Loucy (cell line): ENCODE measurements around the gene KCNT2.

Source experiments
- H2AFZ ChIP-seq: fragments of 200-600 bp; sonication (generic); 2 replicates; pipeline ENCODE4 v1.6.0; 2016; ENCODE audit warnings: antibody characterized with exemption, mild to moderate bottlenecking, low read length, moderate library complexity
- H3F3A ChIP-seq: fragments of 200-600 bp; 2 replicates; pipeline ENCODE4 v1.6.0; 2016; ENCODE audit warnings: antibody characterized with exemption, low read depth, mild to moderate bottlenecking
- H3K27me3 ChIP-seq: fragments of 200-600 bp; sonication (generic); 2 replicates; pipeline ENCODE4 v1.6.1; 2014; ENCODE audit warnings: low read length, mild to moderate bottlenecking; ENCODE audit not compliant: insufficient read depth, poor library complexity, severe bottlenecking
- H3K36me3 ChIP-seq: fragments of 200-600 bp; sonication (generic); 2 replicates; pipeline ENCODE4 v1.6.1; 2016; ENCODE audit warnings: low read length; ENCODE audit not compliant: insufficient read depth
- H3K4me1 ChIP-seq: fragments of 200-600 bp; sonication (generic); 2 replicates; pipeline ENCODE4 v1.5.1; 2014; ENCODE audit warnings: low read length, mild to moderate bottlenecking; ENCODE audit not compliant: insufficient read depth, poor library complexity, severe bottlenecking
- H3K4me2 ChIP-seq: fragments of 200-600 bp; sonication (generic); 2 replicates; pipeline ENCODE4 v1.6.0; 2014; ENCODE audit warnings: antibody characterized with exemption, low read length, low read depth, mild to moderate bottlenecking; ENCODE audit not compliant: poor library complexity, severe bottlenecking
- H3K4me3 ChIP-seq: fragments of 200-600 bp; sonication (generic); 2 replicates; pipeline ENCODE4 v1.5.1; 2014; ENCODE audit warnings: low read length, mild to moderate bottlenecking, mixed read lengths; ENCODE audit not compliant: poor library complexity, severe bottlenecking
- H3K79me2 ChIP-seq: fragments of 200-600 bp; sonication (generic); 2 replicates; pipeline ENCODE4 v1.6.1; 2014; ENCODE audit warnings: low read length; ENCODE audit not compliant: insufficient read depth
- H3K9ac ChIP-seq: fragments of 200-600 bp; sonication (generic); 2 replicates; pipeline ENCODE4 v1.6.0; 2014; ENCODE audit warnings: mild to moderate bottlenecking, low read depth, low read length, moderate library complexity; ENCODE audit not compliant: poor library complexity, severe bottlenecking
- H3K9me2 ChIP-seq: fragments of 200-600 bp; sonication (generic); replicated peaks from 2 replicates; pipeline ENCODE4 v1.6.1; 2016; ENCODE audit warnings: low read depth, low read length, mixed read lengths
- H3K9me3 ChIP-seq: fragments of 200-600 bp; sonication (generic); 2 replicates; pipeline ENCODE4 v1.6.1; 2014; ENCODE audit warnings: mild to moderate bottlenecking, antibody characterized with exemption, low read length, low read depth; ENCODE audit not compliant: insufficient read depth
- H4K20me1 ChIP-seq: fragments of 200-600 bp; sonication (generic); 2 replicates; pipeline ENCODE4 v1.6.0; 2014; ENCODE audit warnings: antibody characterized with exemption, low read length, mild to moderate bottlenecking; ENCODE audit not compliant: insufficient read depth, poor library complexity, severe bottlenecking
- CTCF ChIP-seq: fragments of 200-600 bp; sonication (generic); conservative IDR thresholded peaks from 2 replicates; pipeline ENCODE4 v1.5.1; 2014; ENCODE audit warnings: mild to moderate bottlenecking, antibody characterized with exemption, low read length
- EZH2phosphoT487 ChIP-seq: fragments of 200-600 bp; IDR thresholded peaks from 2 replicates; pipeline ENCODE4 v1.6.1; 2018; ENCODE audit warnings: antibody characterized with exemption, mild to moderate bottlenecking, moderate library complexity, borderline replicate concordance

The KCNT2 gene

GRCh38 chr1:196557797-196558196 is 50.4 kb downstream of the KCNT2 start:
- Histone ChIP-seq H3F3A (no peaks in the 10 kb centered on the region), H4K20me1 (no peaks in the 10 kb centered on the region), H3K4me1 (no peaks in the 10 kb centered on the region), H2AFZ (no peak overlapping the region), H3K36me3 (no peaks in the 10 kb centered on the region), H3K9me3 (no peaks in the 10 kb centered on the region), H3K4me3 (no peak overlapping the region), H3K4me2 (no peak overlapping the region), H3K9ac (no peak overlapping the region), H3K27me3 (no peaks in the 10 kb centered on the region), H3K79me2 (no peaks in the 10 kb centered on the region), H3K9me2 (no peaks in the 10 kb centered on the region)
- TF ChIP-seq CTCF (no peak), EZH2phosphoT487 (no peak)

- Histone ChIP-seq H3K36me3 (no peaks in the 10 kb centered on the region), H3K9me3 (no peaks in the 10 kb centered on the region), H3K4me2 (no peak overlapping the region), H2AFZ (no peak overlapping the region), H3K79me2 (no peaks in the 10 kb centered on the region), H3K27me3 (no peaks in the 10 kb centered on the region), H3K4me3 (no peak overlapping the region), H3K9me2 (no peaks in the 10 kb centered on the region), H3F3A (no peaks in the 10 kb centered on the region), H4K20me1 (no peaks in the 10 kb centered on the region), H3K4me1 (no peaks in the 10 kb centered on the region), H3K9ac (no peak overlapping the region)
- TF ChIP-seq CTCF (no peak), EZH2phosphoT487 (no peak)
These were observed 57.5 kb downstream of the KCNT2 start for GRCh38 chr1:196550731-196551130.

- H3F3A ChIP-seq = no peaks in the 10 kb centered on the region
- TF ChIP-seq EZH2phosphoT487 (no peak), CTCF (no peak)
- no peaks in the 10 kb centered on the region for H3K36me3 ChIP-seq
- H3K79me2 ChIP-seq = no peaks in the 10 kb centered on the region
- no peaks in the 10 kb centered on the region for H3K9me2 ChIP-seq
- H3K4me3 ChIP-seq = no peak overlapping the region
- H3K9ac ChIP-seq = no peak overlapping the region
- H3K4me1 ChIP-seq = no peaks in the 10 kb centered on the region
- H2AFZ ChIP-seq = no peak overlapping the region
- no peaks in the 10 kb centered on the region for H3K27me3 ChIP-seq
- H3K4me2 ChIP-seq = no peak overlapping the region
- H3K9me3 ChIP-seq = no peaks in the 10 kb centered on the region
- no peaks in the 10 kb centered on the region for H4K20me1 ChIP-seq
These were observed 61.7 kb downstream of the KCNT2 start for GRCh38 chr1:196546272-196547111.
